Measurements from ENCODE around the gene NF2. TPM values are rescaled to one million over a fixed set of nuclear protein-coding genes. Genes with fewer than 3 reads are reported as not detected.

Gene NF2
- total RNA-seq, 1 experiment from 2014 or later = 50.9 TPM

DNA sequence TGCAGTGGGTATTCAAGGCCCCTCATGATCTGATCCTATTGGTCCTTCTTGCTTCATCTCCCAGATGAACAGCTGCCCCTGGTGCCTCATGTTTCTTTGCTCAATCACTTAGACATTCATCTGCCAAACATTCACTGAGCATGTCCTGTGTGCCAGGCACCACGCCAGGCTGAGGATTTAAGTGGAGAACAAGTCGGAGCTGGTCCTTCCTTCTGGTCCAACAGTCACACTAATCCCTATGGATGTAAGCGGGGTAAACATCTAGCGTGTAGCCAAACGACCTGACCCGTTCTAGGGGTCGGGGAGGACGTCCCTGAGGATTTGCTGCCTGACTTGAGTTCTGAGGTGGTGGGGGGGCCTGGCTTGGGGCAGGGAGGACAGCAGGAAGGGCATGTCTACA, 141.5 kb downstream of the NF2 start:
- H3K27me3 ChIP-seq (ENCODE audit: insufficient read depth, low read length) = no peaks in the 10 kb centered on the region
- H2AFZ ChIP-seq (ENCODE audit: low read length) = no peak overlapping the region
- no peak overlapping the region for H3K4me3 Mint-ChIP-seq
- H2BK120ac ChIP-seq (ENCODE audit: low read depth, low read length, poor library complexity, severe bottlenecking) = no peak overlapping the region
- H3K18ac ChIP-seq (ENCODE audit: insufficient read length, low read depth, low read length) = no peak overlapping the region
- no peak overlapping the region for H3K23ac ChIP-seq (ENCODE audit: insufficient read length, low read depth, low read length)
- H2AK5ac ChIP-seq (ENCODE audit: insufficient read length, low read length) = no peak overlapping the region
- no peak overlapping the region for H3K14ac ChIP-seq (ENCODE audit: insufficient read depth, low read length)
- no peak overlapping the region for H2BK15ac ChIP-seq (ENCODE audit: low read depth, low read length)
- H4K8ac ChIP-seq (replicated peaks; ENCODE audit: insufficient read length, low read depth, low read length) = no peak overlapping the region
- no peak overlapping the region for H3K27ac Mint-ChIP-seq
- H2BK12ac ChIP-seq (ENCODE audit: insufficient read length, low read depth, low read length) = no peak overlapping the region
- no peaks in the 10 kb centered on the region for H3K79me1 ChIP-seq (ENCODE audit: insufficient read depth, low read depth, low read length, poor library complexity, severe bottlenecking)
- H2BK5ac ChIP-seq (ENCODE audit: insufficient read length, low read length) = no peak overlapping the region
- H3K9me3 Mint-ChIP-seq = no peaks in the 10 kb centered on the region
- no peak overlapping the region for H3K4me2 ChIP-seq (ENCODE audit: insufficient read depth, insufficient read length, low read length)
- H3K27me3 Mint-ChIP-seq (ENCODE audit: low read depth) = no peaks in the 10 kb centered on the region
- H2BK20ac ChIP-seq (ENCODE audit: low read depth, low read length, poor library complexity, severe bottlenecking) = no peak overlapping the region
- no peaks in the 10 kb centered on the region for H4K20me1 ChIP-seq (ENCODE audit: control insufficient read depth, insufficient read depth, insufficient read length)
- no peak overlapping the region for H3K56ac ChIP-seq (ENCODE audit: insufficient read length, low read depth, low read length)
- no peaks in the 10 kb centered on the region for H3K4me1 ChIP-seq (ENCODE audit: insufficient read depth, low read length)
- TF ChIP-seq, protein P1, sequence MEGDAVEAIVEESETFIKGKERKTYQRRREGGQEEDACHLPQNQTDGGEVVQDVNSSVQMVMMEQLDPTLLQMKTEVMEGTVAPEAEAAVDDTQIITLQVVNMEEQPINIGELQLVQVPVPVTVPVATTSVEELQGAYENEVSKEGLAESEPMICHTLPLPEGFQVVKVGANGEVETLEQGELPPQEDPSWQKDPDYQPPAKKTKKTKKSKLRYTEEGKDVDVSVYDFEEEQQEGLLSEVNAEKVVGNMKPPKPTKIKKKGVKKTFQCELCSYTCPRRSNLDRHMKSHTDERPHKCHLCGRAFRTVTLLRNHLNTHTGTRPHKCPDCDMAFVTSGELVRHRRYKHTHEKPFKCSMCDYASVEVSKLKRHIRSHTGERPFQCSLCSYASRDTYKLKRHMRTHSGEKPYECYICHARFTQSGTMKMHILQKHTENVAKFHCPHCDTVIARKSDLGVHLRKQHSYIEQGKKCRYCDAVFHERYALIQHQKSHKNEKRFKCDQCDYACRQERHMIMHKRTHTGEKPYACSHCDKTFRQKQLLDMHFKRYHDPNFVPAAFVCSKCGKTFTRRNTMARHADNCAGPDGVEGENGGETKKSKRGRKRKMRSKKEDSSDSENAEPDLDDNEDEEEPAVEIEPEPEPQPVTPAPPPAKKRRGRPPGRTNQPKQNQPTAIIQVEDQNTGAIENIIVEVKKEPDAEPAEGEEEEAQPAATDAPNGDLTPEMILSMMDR (conservative IDR thresholded peaks at IDR 0.05) = no peak
- no peak overlapping the region for H3T11ph ChIP-seq (ENCODE audit: low read length)
- H3K79me2 ChIP-seq (ENCODE audit: insufficient read depth, low read length) = no peaks in the 10 kb centered on the region
- H3K23me2 ChIP-seq (ENCODE audit: insufficient read length, low read depth, low read length, poor library complexity, severe bottlenecking) = peaks cover 4% of the 10 kb centered on the region
- WGBS (ENCODE audit: extremely low coverage, insufficient read length, low lambda C conversion rate) = no CpG with 5 or more reads among the region's 8 CpGs
- H4K91ac ChIP-seq (ENCODE audit: insufficient read length, low read depth, low read length) = no peak overlapping the region
- peaks cover 3 to 4% (median 3%) of the 10 kb centered on the region in 3 experiments; a peak in 5 of 7 replicates for H3K36me3 Mint-ChIP-seq (ENCODE audit: insufficient read depth in 1 of 3, low read depth in 3 of 3)
- no peak for DNase-seq
- H4K5ac ChIP-seq (ENCODE audit: insufficient read length, low read depth, low read length) = no peak overlapping the region
- no peak overlapping the region for H3K27ac ChIP-seq (ENCODE audit: insufficient read length, low read depth, low read length)
- peaks cover 4 to 6% of the 10 kb centered on the region in 2 experiments for H3K4me1 Mint-ChIP-seq
- H3K9me3 ChIP-seq (ENCODE audit: control insufficient read depth, low read depth, low read length) = no peaks in the 10 kb centered on the region
- H3K4ac ChIP-seq (ENCODE audit: low read depth, low read length) = no peak overlapping the region
- no peak overlapping the region for H3K9ac ChIP-seq (ENCODE audit: extremely low read depth, insufficient read length, low read length)

Measured in H9 (cell line).